OCI-M2 (cell line): Measurements from ENCODE around the gene CHST11.

Experiments used
- DNase-seq: peaks from one replicate; lab custom pipeline; 2025; ENCODE audit not compliant: unreplicated experiment; lab: John Stamatoyannopoulos, UW

CHST11 gene

GRCh38 chr12:104427547-104427938 lies 29.2 kb upstream of the CHST11 start:
- DNase-seq = no peak

- DNase-seq = no peak
Observed at GRCh38 chr12:104433061-104433460, 23.7 kb upstream of the CHST11 start.

GRCh38 chr12:104434129-104434528 lies 22.6 kb upstream of the CHST11 start:
- no peak for DNase-seq

GRCh38 chr12:104435175-104435574 lies 21.6 kb upstream of the CHST11 start:
- no peak for DNase-seq

- DNase-seq = no peak
Observed at GRCh38 chr12:104435765-104436164, 21.0 kb upstream of the CHST11 start.

GRCh38 chr12:104436790-104437189 lies 20.0 kb upstream of the CHST11 start:
- DNase-seq = no peak

- no peak for DNase-seq
Observed at GRCh38 chr12:104438134-104438533, 18.6 kb upstream of the CHST11 start.

- DNase-seq = no peak
Observed at GRCh38 chr12:104439137-104439536, 17.6 kb upstream of the CHST11 start.

- DNase-seq = no peak
Observed at GRCh38 chr12:104443008-104443407, 13.7 kb upstream of the CHST11 start.

GRCh38 chr12:104446646-104447421 lies 9.9 kb upstream of the CHST11 start:
- no peak for DNase-seq

- DNase-seq = no peak
Observed at GRCh38 chr12:104448031-104448430, 8.7 kb upstream of the CHST11 start.

GRCh38 chr12:104448451-104448850 lies 8.3 kb upstream of the CHST11 start:
- DNase-seq = no peak

- no peak for DNase-seq
Observed at GRCh38 chr12:104450700-104451099, 6.0 kb upstream of the CHST11 start.

GRCh38 chr12:104452087-104452486 lies 4.7 kb upstream of the CHST11 start:
- no peak for DNase-seq

- DNase-seq = no peak
Observed at GRCh38 chr12:104453133-104453532, 3.6 kb upstream of the CHST11 start.

GRCh38 chr12:104454997-104455396 lies 1.8 kb upstream of the CHST11 start:
- DNase-seq = no peak

GRCh38 chr12:104455578-104456416 lies 951 bp upstream of the CHST11 start:
- no peak for DNase-seq

GRCh38 chr12:104456950-104457745 lies 400 bp downstream of the CHST11 start:
- DNase-seq = no peak

- DNase-seq = no peak
Observed at GRCh38 chr12:104457746-104458693, 1.3 kb downstream of the CHST11 start.

- DNase-seq = no peak
Observed at GRCh38 chr12:104458694-104459367, 2.1 kb downstream of the CHST11 start.
